SJSA1 (cell line): ENCODE results near the gene PAQR4. TPM values are rescaled to one million over a fixed set of nuclear protein-coding genes. Genes with fewer than 3 reads are reported as not detected.

Experiments used
- DNase-seq, 2 experiments: peaks; one replicate each; pipeline ENCODE4 v3.0.0-alpha.2; 2015 to 2020; ENCODE audit warnings: low spot score in 2 of 2, low read depth in 1 of 2
- H3K27ac ChIP-seq: fragments of 250-450 bp; sonication (Bioruptor Pico); 2 replicates; pipeline ENCODE4 v1.5.1; 2020; ENCODE audit warnings: mild to moderate bottlenecking, moderate library complexity
- H3K27me3 ChIP-seq: fragments of 250-450 bp; sonication (Bioruptor Pico); replicated peaks from 2 replicates; pipeline ENCODE4 v1.5.1; 2020; ENCODE audit warnings: mild to moderate bottlenecking, moderate library complexity
- H3K36me3 ChIP-seq: fragments of 250-450 bp; sonication (Bioruptor Pico); 2 replicates; pipeline ENCODE4 v1.5.1; 2020; ENCODE audit warnings: mild to moderate bottlenecking
- H3K4me1 ChIP-seq: fragments of 250-450 bp; sonication (Bioruptor Pico); replicated peaks from 2 replicates; pipeline ENCODE4 v1.6.1; 2021; ENCODE audit warnings: mild to moderate bottlenecking
- H3K4me3 ChIP-seq: fragments of 250-450 bp; sonication (Bioruptor Pico); 2 replicates; pipeline ENCODE4 v1.5.1; 2020; ENCODE audit warnings: mild to moderate bottlenecking
- H3K9me3 ChIP-seq: fragments of 250-450 bp; sonication (Bioruptor Pico); replicated peaks from 2 replicates; pipeline ENCODE4 v1.5.1; 2020; ENCODE audit warnings: mild to moderate bottlenecking
- total RNA-seq: library from RNA; depleted of rRNA; stranded (reverse); fragments of >200 nt; shearing (Covaris generic); gene quantifications from 2 replicates; pipeline ENCODE4 v1.2.3, GENCODE V29; 2014

Gene PAQR4
- total RNA-seq, 1 experiment from 2014 or later: 29.9 TPM

DNA sequence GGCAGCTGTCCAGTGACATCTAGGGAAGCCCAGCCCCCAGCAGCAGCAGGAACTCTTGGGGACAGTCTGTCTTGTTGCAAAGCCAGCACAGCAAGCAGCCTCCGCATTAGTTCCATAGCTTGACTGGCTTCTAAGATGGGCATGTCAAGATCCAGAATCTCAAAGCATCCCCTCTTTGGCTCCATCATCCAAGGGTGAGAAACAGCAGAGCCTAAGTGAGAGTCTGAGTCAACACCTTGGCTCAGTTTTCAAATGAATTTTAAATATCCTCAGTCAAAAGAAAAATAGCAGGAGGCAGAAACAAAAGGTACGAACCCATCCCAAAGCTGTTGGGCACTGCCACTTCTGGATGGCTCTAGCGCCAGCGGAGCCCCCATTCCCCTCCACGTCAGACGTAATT lies 45.8 kb downstream of the PAQR4 start:
- Histone ChIP-seq H3K27me3 (peaks cover 37% of the 10 kb centered on the region), H3K36me3 (no peaks in the 10 kb centered on the region), H3K4me1 (peaks cover 3% of the 10 kb centered on the region), H3K4me3 (no peak overlapping the region), H3K9me3 (no peaks in the 10 kb centered on the region), H3K27ac (no peak overlapping the region)
- no peak for DNase-seq

DNA sequence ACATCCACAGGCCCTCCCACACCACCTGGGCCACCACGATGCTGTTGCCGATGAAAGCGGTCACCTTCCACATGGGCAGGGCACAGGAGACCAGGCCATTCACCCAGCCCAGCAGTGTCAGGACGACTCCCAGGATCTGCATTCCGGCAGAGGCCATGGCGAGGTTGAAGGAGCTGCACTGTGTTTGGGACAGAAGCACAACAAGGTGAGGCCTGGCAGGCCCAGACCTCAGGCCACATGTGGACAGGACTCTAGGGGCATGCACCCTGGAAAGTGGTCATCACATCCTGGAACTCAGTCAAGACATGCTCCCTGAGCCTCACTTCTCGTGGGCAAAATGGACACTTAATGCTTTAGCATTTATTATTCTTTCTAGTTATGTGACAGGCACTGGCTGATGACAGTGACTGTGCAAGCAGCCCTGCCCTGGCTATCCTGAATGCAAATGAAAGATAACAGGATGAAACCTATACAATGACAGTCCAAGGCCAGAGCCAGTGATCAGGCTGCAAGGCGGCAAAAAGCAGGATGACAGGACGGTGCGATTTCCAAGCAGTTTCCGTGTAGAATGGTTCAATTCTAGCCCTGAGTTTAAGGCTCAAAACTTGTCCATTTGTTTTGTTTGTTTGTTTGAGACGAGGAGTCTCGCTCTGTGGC lies 46.8 kb downstream of the PAQR4 start:
- Histone ChIP-seq H3K36me3 (peaks cover 8% of the 10 kb centered on the region), H3K4me3 (no peak overlapping the region), H3K27ac (no peak overlapping the region), H3K9me3 (no peaks in the 10 kb centered on the region), H3K27me3 (peaks cover 30% of the 10 kb centered on the region), H3K4me1 (peaks cover 3% of the 10 kb centered on the region)
- DNase-seq: no peak

DNA sequence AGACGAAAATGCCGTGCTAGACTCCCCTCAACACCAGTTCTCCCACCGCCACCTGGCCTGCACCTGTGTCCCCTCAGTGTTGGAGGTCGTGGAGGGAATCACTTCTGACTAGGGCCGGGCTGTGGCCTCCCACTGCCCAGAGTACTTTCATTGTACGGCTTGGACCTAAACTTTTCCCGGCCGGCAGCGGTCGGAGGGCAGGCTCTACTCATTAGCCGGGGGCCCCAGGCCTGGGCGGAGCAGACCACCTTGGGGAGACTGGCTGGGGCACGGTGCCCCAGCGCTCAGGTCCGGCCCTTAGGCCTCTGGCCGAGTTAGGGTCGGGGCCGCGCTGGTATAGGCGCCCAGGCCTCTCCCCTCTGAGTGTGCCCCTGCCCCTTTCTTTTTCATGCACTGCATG lies 48.2 kb downstream of the PAQR4 start:
- H3K27ac ChIP-seq: no peak overlapping the region
- DNase-seq: no peak
- H3K9me3 ChIP-seq: no peaks in the 10 kb centered on the region
- H3K4me3 ChIP-seq: no peak overlapping the region
- peaks cover 22% of the 10 kb centered on the region for H3K36me3 ChIP-seq
- peaks cover 22% of the 10 kb centered on the region for H3K27me3 ChIP-seq
- H3K4me1 ChIP-seq: peaks cover 7% of the 10 kb centered on the region

DNA sequence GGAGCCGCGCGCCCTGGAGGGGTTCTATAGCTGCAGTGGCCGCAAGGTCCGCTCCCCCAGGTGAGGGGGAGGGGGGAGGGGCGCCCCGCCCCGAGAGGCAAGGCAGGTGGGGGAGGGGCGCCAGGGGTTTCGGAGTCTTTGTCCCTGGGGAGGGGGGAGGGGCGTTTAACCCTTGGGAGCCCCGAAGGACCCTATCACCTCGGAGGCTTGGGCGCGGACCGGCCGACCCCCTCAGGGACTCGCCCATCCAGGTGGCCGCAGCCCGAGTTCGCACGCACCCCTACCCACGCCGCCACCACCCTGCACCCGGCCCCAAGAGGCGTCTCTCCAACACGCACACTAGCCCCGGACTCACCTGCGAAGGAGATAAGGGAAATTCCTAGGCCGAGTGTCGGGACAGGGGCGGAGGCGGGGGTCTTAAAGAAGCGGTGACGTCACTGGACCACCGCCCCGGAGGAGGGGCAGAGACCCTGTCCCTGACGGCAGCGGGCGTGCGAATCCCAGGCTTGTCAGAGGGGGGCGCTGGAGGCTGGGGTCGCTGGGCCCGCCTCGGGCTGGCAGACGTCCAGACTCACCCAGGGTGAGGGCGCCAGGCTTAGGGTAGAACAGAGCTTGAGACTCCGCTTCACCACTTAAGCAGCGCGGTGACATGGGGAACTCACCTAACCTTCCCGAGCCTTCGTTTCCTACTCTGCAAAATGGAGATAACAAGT lies 48.8 kb downstream of the PAQR4 start, which contains the start of gene CLDN6:
TSS of gene CLDN6 (minus strand) at position 390 of the 713 bp plus-strand sequence. CDS start 2,162 bp downstream, outside the sequence.
- H3K4me1 ChIP-seq: peaks cover 13% of the 10 kb centered on the region
- no peaks in the 10 kb centered on the region for H3K9me3 ChIP-seq
- peaks cover 16% of the 10 kb centered on the region for H3K27me3 ChIP-seq
- H3K4me3 ChIP-seq: no peak within 1 kb of the TSS
- DNase-seq: no peak
- peaks cover 28% of the 10 kb centered on the region for H3K36me3 ChIP-seq
- H3K27ac ChIP-seq: no peak within 1 kb of the TSS

DNA sequence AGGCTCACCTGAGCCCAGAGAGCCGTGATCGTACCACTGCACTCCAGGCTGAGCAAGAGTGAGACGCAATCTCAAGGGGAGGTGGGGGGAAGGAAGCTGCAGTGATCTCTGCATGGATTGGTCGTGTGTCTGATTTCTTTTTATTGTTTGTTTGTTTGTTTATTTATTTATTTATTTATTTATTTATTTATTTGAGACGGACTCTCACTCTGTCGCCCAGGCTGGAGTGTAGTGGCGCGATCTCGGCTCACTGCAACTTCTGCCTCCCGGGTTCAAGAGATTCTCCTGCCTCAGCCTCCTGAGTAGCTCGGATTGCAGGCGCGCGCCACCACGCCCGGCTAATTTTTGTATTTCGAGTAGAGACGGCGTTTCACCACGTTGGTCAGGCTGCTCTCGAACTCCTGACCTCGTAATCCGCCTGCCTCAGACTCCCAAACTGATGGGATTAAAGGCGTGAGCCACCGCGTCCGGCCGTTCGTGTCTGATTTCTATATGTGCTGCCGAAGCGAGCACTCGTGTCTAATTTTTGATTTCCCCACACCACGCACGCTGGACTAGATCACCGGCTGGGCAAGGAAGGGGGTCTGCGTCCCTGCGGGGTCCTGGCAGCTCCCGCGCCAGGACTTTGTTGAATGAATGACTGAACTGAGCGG lies 50.6 kb downstream of the PAQR4 start:
- Histone ChIP-seq H3K4me1 (peaks cover 27% of the 10 kb centered on the region), H3K27ac (no peak overlapping the region), H3K4me3 (peak overlapping the region; percentile 96), H3K9me3 (peaks cover 6% of the 10 kb centered on the region; the same call in 1 of the 2 replicates), H3K27me3 (no peaks in the 10 kb centered on the region), H3K36me3 (peaks cover 39% of the 10 kb centered on the region)
- peak in 1 of 2 experiments; percentile 65 for DNase-seq

DNA sequence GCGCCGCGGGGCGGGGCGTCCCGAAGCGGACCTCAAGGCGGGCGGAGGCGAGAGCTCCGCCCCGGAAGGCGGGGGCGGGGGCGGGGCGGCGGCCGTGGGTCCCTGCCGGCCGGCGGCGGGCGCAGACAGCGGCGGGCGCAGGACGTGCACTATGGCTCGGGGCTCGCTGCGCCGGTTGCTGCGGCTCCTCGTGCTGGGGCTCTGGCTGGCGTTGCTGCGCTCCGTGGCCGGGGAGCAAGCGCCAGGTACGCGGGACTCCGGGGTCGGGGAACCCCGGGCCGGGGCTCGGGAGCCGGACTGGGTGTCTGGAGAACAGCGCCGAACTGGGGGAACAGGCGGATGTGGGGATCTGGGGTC lies 51.1 kb downstream of the PAQR4 start, which contains the start of gene TNFRSF12A:
TSS of gene TNFRSF12A (plus strand) at position 122 of the 357 bp plus-strand sequence. CDS start at position 152, 30 bp downstream.
- Histone ChIP-seq H3K36me3 (peaks cover 41% of the 10 kb centered on the region), H3K9me3 (peaks cover 6% of the 10 kb centered on the region; the same call in 1 of the 2 replicates), H3K27me3 (no peaks in the 10 kb centered on the region), H3K4me3 (peak within 1 kb of the TSS; percentile 96), H3K27ac (peak within 1 kb of the TSS; percentile 99), H3K4me1 (peaks cover 27% of the 10 kb centered on the region)
- peak; percentile 77 to 81 for DNase-seq

DNA sequence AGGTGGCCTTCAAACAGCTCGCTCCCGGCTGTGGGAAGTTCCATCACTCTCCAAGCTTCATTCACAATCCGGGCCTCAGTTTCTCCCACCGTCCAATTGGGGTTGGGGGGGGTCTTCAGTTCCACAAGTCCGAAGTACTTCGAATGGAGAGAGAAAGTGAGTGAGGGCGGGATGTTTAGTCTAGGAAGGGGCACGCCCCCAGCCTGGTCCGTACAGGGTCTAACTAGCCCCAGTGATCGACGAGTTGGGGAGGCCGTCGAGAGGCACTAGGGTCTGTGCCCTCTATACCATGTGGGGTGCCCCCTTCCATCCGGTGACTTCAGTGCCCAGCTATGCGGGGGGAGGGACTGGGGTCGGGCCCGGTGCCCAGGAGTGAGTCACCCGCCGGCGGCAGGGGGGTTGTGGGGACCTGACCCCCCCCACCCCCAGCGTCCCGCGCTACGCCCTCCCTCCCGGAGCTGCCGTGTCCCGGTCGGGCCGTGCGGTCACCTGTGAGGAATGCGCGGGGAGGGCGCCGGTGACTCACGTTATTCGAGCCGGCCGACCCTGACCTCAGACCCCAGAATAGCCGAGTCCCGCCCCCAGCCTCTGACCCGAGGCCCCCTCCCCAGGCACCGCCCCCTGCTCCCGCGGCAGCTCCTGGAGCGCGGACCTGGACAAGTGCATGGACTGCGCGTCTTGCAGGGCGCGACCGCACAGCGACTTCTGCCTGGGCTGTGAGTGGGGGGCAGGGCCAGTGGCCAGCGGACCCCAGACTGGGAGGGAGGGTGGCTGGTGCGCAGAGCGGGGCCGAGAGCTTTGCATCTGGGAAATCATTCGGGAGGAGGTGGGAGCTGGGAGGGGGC lies 51.7 kb downstream of the PAQR4 start:
- peaks cover 47% of the 10 kb centered on the region for H3K36me3 ChIP-seq
- peak overlapping the region; percentile 96 for H3K4me3 ChIP-seq
- peaks cover 6% of the 10 kb centered on the region; the same call in 1 of the 2 replicates for H3K9me3 ChIP-seq
- H3K27me3 ChIP-seq: no peaks in the 10 kb centered on the region
- peaks cover 27% of the 10 kb centered on the region for H3K4me1 ChIP-seq
- peak; percentile 96 for DNase-seq
- peak overlapping the region; percentile 99 for H3K27ac ChIP-seq

DNA sequence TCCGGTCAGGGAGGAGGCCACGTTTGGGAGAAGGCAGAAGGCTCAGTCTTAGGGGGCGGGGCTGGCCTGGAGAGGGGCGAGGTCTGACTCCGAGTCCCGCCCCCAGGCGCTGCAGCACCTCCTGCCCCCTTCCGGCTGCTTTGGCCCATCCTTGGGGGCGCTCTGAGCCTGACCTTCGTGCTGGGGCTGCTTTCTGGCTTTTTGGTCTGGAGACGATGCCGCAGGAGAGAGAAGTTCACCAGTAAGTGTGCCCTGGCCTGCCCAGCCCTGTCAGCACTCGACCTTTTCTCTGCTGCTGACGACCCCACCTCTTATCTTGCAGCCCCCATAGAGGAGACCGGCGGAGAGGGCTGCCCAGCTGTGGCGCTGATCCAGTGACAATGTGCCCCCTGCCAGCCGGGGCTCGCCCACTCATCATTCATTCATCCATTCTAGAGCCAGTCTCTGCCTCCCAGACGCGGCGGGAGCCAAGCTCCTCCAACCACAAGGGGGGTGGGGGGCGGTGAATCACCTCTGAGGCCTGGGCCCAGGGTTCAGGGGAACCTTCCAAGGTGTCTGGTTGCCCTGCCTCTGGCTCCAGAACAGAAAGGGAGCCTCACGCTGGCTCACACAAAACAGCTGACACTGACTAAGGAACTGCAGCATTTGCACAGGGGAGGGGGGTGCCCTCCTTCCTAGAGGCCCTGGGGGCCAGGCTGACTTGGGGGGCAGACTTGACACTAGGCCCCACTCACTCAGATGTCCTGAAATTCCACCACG lies 52.5 kb downstream of the PAQR4 start:
- peak; percentile 93 to 97 for DNase-seq
- Histone ChIP-seq H3K36me3 (peaks cover 55% of the 10 kb centered on the region), H3K9me3 (peaks cover 6% of the 10 kb centered on the region; the same call in 1 of the 2 replicates), H3K27ac (peak overlapping the region; percentile 99), H3K4me3 (peak overlapping the region; percentile 96), H3K27me3 (no peaks in the 10 kb centered on the region), H3K4me1 (peaks cover 27% of the 10 kb centered on the region)

DNA sequence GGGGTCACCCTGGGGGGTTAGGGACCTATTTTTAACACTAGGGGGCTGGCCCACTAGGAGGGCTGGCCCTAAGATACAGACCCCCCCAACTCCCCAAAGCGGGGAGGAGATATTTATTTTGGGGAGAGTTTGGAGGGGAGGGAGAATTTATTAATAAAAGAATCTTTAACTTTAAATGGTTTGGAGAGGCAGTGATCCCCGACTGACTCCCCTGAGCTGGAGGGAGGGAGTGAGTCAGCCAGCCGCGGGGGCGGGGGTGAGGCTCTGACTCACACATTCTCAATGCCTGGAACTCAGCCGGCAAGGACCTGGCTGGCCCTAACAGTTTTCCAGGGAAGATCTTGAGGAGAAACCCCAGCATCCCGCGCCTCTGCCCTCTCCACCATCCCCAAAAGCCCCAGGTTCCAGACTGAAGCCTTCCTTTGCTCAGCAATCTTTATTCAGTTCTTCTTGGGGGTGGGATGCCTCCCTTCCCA lies 53.1 kb downstream of the PAQR4 start:
- Histone ChIP-seq H3K4me3 (peak overlapping the region; percentile 96), H3K4me1 (peaks cover 27% of the 10 kb centered on the region), H3K36me3 (peaks cover 61% of the 10 kb centered on the region), H3K27me3 (no peaks in the 10 kb centered on the region), H3K9me3 (peaks cover 6% of the 10 kb centered on the region; the same call in 1 of the 2 replicates), H3K27ac (peak overlapping the region; percentile 99)
- peak; percentile 97 for DNase-seq

DNA sequence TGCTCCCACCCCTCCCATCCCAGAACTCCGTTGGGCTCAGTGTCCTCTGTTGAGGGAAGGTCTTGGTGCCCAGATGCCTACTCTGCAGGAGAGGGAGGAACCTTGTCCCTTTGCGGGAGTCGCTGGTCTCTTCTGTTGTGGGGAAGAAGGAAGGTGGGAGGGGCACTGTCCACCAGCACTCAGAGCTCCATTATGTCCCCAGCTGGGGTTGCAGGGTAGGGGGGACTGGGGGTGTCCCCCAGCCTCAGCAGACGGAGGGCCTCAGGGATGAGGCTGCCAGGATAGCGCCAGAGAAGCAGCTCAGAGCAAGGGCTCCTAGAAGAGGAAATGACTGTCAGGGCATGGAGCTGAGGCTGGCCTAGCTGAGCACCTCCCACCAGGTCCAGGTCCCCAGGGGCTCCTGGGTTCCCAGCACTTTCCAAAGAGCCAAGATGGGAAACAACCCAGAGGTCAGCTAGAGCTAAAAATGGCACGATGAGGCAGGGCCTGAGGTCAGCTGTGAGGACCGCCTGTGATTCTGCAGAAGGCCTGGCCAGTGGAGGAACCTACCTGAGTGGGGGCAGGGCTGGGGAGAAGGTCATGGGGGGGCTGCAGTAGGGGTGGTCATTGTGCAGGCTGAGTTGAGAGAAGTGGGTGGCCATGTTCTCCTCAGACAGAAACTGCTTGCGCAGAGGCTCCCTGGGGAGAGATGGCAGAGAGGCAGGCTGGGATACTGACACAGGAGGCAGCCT lies 53.7 kb downstream of the PAQR4 start:
- DNase-seq: peak in 1 of 2 experiments; percentile 52
- H3K27me3 ChIP-seq: no peaks in the 10 kb centered on the region
- peaks cover 6% of the 10 kb centered on the region; the same call in 1 of the 2 replicates for H3K9me3 ChIP-seq
- peaks cover 27% of the 10 kb centered on the region for H3K4me1 ChIP-seq
- peaks cover 65% of the 10 kb centered on the region for H3K36me3 ChIP-seq
- peak overlapping the region; percentile 99 for H3K27ac ChIP-seq
- peak overlapping the region; percentile 96 for H3K4me3 ChIP-seq
